Mesenteric fat pad (tissue), 1 donor: Measurements from ENCODE around the gene KRT2. TPM values are rescaled to one million over a fixed set of nuclear protein-coding genes. Genes with fewer than 3 reads are reported as not detected.
"Not testable (repeated sequence)": the region's sequence is repeated elsewhere in the genome, so short reads cannot be mapped to it uniquely, and the experiment has no call there.

Experiments
- DNase-seq: peaks from one replicate; pipeline ENCODE4 v3.0.0-alpha.2; 2020; ENCODE audit warnings: low spot score
- total RNA-seq: library from RNA; stranded (reverse); fragmentation: NEBNext Ultra II Directional; extraction: Animal tissue kit (Norgen Biotek cat#: 25700); gene quantifications from one replicate; pipeline ENCODE4 v1.2.1, GENCODE V29; 2021
- donor health status: DM: yes; HTN: yes; CAD: no.

KRT2 gene
- total RNA-seq, 1 donor from 2014 or later = not detected

- no peak for DNase-seq
These were observed 33.4 kb upstream of the KRT2 start for GRCh38 chr12:52685406-52685890.

GRCh38 chr12:52684431-52684830 is 32.4 kb upstream of the KRT2 start:
- no peak for DNase-seq

GRCh38 chr12:52683575-52684300 is 31.7 kb upstream of the KRT2 start:
- no peak for DNase-seq

- DNase-seq = no peak
These were observed 31.0 kb upstream of the KRT2 start for GRCh38 chr12:52682938-52683574.

- no peak for DNase-seq
These were observed 30.3 kb upstream of the KRT2 start for GRCh38 chr12:52682381-52682660.

- DNase-seq = no peak
These were observed 29.7 kb upstream of the KRT2 start for GRCh38 chr12:52681526-52682380.

GRCh38 chr12:52680363-52680762 is 28.4 kb upstream of the KRT2 start, which contains the start of gene KRT1:
TSS of gene KRT1 (minus strand) at chr12:52680407. CDS start at chr12:52680348, 59 bp downstream.
- no peak for DNase-seq

- DNase-seq = no peak
These were observed 27.9 kb upstream of the KRT2 start for GRCh38 chr12:52679875-52680274.

- DNase-seq = peak; percentile 20
These were observed 25.7 kb upstream of the KRT2 start for GRCh38 chr12:52677671-52678070.

GRCh38 chr12:52677126-52677525 is 25.1 kb upstream of the KRT2 start:
- peak; percentile 22 for DNase-seq

- DNase-seq = peak; percentile 57
These were observed 24.2 kb upstream of the KRT2 start for GRCh38 chr12:52676163-52676562.

- peak; percentile 78 for DNase-seq
These were observed 23.3 kb upstream of the KRT2 start for GRCh38 chr12:52675301-52675701.

GRCh38 chr12:52674433-52674775 is 22.4 kb upstream of the KRT2 start:
- no peak for DNase-seq

GRCh38 chr12:52673713-52674432 is 21.9 kb upstream of the KRT2 start:
- DNase-seq = no peak

- DNase-seq = no peak
These were observed 21.2 kb upstream of the KRT2 start for GRCh38 chr12:52673217-52673616.

- no peak for DNase-seq
These were observed 20.4 kb upstream of the KRT2 start for GRCh38 chr12:52672321-52672933.

GRCh38 chr12:52670961-52671360 is 18.9 kb upstream of the KRT2 start:
- DNase-seq = no peak

GRCh38 chr12:52670506-52670905 is 18.5 kb upstream of the KRT2 start:
- no peak for DNase-seq

GRCh38 chr12:52669941-52670340 is 17.9 kb upstream of the KRT2 start:
- not testable (repeated sequence) for DNase-seq

GRCh38 chr12:52669426-52669825 is 17.4 kb upstream of the KRT2 start:
- DNase-seq = no peak

- DNase-seq = peak; percentile 57
These were observed 15.9 kb upstream of the KRT2 start for GRCh38 chr12:52667931-52668330.
